SK-N-MC (cell line): Measurements from ENCODE around the gene UQCC2.

Experiments used
- DNase-seq: peaks from one replicate; pipeline ENCODE4 v3.0.0-alpha.2; 2011; ENCODE audit warnings: low read depth, low spot score
- H3K27ac ChIP-seq: fragments of 200-600 bp; sonication (generic); 2 replicates; pipeline ENCODE4 v1.5.1; 2016; ENCODE audit warnings: mixed run types
- H3K36me3 ChIP-seq: fragments of 200-600 bp; sonication (generic); 2 replicates; pipeline ENCODE4 v1.6.1; 2017; ENCODE audit warnings: antibody characterized with exemption, low read length, mixed read lengths; ENCODE audit not compliant: insufficient read depth
- H3K4me3 ChIP-seq: fragments of 200-600 bp; sonication (generic); 2 replicates; pipeline ENCODE4 v1.5.1; 2016
- H3K9ac ChIP-seq: fragments of 200-600 bp; sonication (generic); 2 replicates; pipeline ENCODE4 v1.8.0; 2017; ENCODE audit warnings: mixed run types, mixed read lengths; ENCODE audit not compliant: insufficient read length
- H3K9me3 ChIP-seq: fragments of 200-600 bp; sonication (generic); 2 replicates; pipeline ENCODE4 v1.6.1; 2017; ENCODE audit warnings: low read depth, mild to moderate bottlenecking, antibody characterized with exemption, low read length, moderate library complexity, mixed read lengths
- EZH2 ChIP-seq: fragments of 200-600 bp; sonication (generic); IDR thresholded peaks from one replicate; pipeline ENCODE4 v1.6.1; 2017; ENCODE audit warnings: antibody characterized with exemption
- FOXP2 ChIP-seq: optimal IDR thresholded peaks from 2 replicates; pipeline ENCODE3; 2011; ENCODE audit warnings: mild to moderate bottlenecking, moderate library complexity; ENCODE audit not compliant: insufficient read depth; ENCODE audit errors: extremely low read length, control extremely low read depth
- POLR2AphosphoS5 ChIP-seq: IDR thresholded peaks from 2 replicates; pipeline ENCODE4 v1.6.1; 2012; ENCODE audit warnings: mild to moderate bottlenecking, low read depth, low read length, borderline replicate concordance

Gene UQCC2

GRCh38 chr6:33662318-33662717 is 49.2 kb downstream of the UQCC2 start:
- no peak for TF ChIP-seq POLR2AphosphoS5
- no peak for TF ChIP-seq EZH2
- no peak for TF ChIP-seq FOXP2
- no peaks in the 10 kb centered on the region for H3K9me3 ChIP-seq
- H3K36me3 ChIP-seq = peaks cover 5% of the 10 kb centered on the region; the same call in 1 of the 2 replicates
- H3K27ac ChIP-seq = no peak overlapping the region
- no peak overlapping the region for H3K4me3 ChIP-seq
- H3K9ac ChIP-seq = no peak overlapping the region
- DNase-seq = no peak

- H3K36me3 ChIP-seq = peaks cover 2% of the 10 kb centered on the region; the same call in 1 of the 2 replicates
- DNase-seq = no peak
- H3K4me3 ChIP-seq = no peak overlapping the region
- no peak overlapping the region for H3K9ac ChIP-seq
- H3K27ac ChIP-seq = no peak overlapping the region
- TF ChIP-seq POLR2AphosphoS5 (no peak), FOXP2 (no peak), EZH2 (no peak)
- H3K9me3 ChIP-seq = no peaks in the 10 kb centered on the region
Measured at GRCh38 chr6:33661106-33661838, 50.2 kb downstream of the UQCC2 start.

- H3K27ac ChIP-seq = no peak overlapping the region
- no peak overlapping the region for H3K4me3 ChIP-seq
- H3K36me3 ChIP-seq = peaks cover 2% of the 10 kb centered on the region; the same call in 1 of the 2 replicates
- H3K9me3 ChIP-seq = no peaks in the 10 kb centered on the region
- H3K9ac ChIP-seq = no peak overlapping the region
- DNase-seq = no peak
- no peak for TF ChIP-seq EZH2
- no peak for TF ChIP-seq FOXP2
- TF ChIP-seq POLR2AphosphoS5 = no peak
Measured at GRCh38 chr6:33659986-33660385, 51.5 kb downstream of the UQCC2 start.

GRCh38 chr6:33658982-33659689 is 52.4 kb downstream of the UQCC2 start:
- Histone ChIP-seq H3K27ac (no peak overlapping the region), H3K4me3 (no peak overlapping the region), H3K36me3 (peaks cover 2% of the 10 kb centered on the region; the same call in 1 of the 2 replicates), H3K9ac (no peak overlapping the region), H3K9me3 (no peaks in the 10 kb centered on the region)
- TF ChIP-seq POLR2AphosphoS5 = no peak
- TF ChIP-seq EZH2 = no peak
- TF ChIP-seq FOXP2 = no peak
- no peak for DNase-seq

GRCh38 chr6:33656844-33657243 is 54.7 kb downstream of the UQCC2 start:
- peaks cover 8% of the 10 kb centered on the region for H3K36me3 ChIP-seq
- TF ChIP-seq POLR2AphosphoS5 (no peak), FOXP2 (no peak), EZH2 (no peak)
- H3K9ac ChIP-seq = no peak overlapping the region
- no peaks in the 10 kb centered on the region for H3K9me3 ChIP-seq
- DNase-seq = no peak
- no peak overlapping the region for H3K4me3 ChIP-seq
- no peak overlapping the region for H3K27ac ChIP-seq

DNA sequence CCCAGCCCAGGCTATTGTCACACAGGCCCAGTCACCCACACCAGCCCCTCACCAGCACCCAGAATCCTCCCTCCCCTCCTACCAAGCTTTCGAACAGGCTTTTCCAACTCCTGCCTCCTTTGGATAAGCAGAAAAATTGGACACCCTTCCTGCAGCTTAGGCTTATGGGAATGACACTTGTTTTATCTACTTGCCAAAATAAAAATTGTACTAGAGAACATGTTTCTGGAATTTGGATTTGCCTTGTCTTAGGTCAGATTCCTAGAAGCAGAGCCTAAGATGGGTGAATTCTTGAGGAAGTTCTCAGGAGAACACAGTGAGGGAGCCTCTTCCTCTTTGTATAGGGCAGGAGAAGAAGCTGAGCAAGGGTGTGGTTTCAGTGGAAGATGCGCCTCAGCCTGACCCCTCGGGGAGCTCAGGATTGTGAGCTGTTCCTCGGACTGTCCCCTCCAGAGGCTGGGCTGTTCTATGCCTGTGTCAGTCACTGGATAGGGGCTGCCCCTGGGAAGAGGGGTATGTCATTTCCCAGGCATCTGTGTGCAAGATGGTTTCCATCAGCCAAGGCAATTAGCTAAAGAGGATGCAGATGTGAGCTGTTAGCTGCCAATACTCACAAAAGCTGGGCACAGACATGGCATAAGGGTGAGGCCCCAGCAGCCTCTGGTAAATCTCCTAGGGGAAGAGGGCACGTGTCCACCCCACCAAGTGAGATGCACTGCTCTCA is 56.5 kb downstream of the UQCC2 start:
- Histone ChIP-seq H3K9ac (no peak overlapping the region), H3K27ac (no peak overlapping the region), H3K4me3 (no peak overlapping the region), H3K36me3 (peaks cover 8% of the 10 kb centered on the region), H3K9me3 (no peaks in the 10 kb centered on the region)
- TF ChIP-seq FOXP2 = no peak
- no peak for TF ChIP-seq POLR2AphosphoS5
- TF ChIP-seq EZH2 = no peak
- DNase-seq = no peak

- Histone ChIP-seq H3K9ac (no peak overlapping the region), H3K9me3 (no peaks in the 10 kb centered on the region), H3K27ac (no peak overlapping the region), H3K4me3 (no peak overlapping the region), H3K36me3 (peaks cover 9% of the 10 kb centered on the region)
- TF ChIP-seq POLR2AphosphoS5 (no peak), EZH2 (no peak), FOXP2 (no peak)
- DNase-seq = no peak
Measured at GRCh38 chr6:33652002-33652401, 59.5 kb downstream of the UQCC2 start.

GRCh38 chr6:33651403-33651802 is 60.1 kb downstream of the UQCC2 start:
- Histone ChIP-seq H3K27ac (no peak overlapping the region), H3K9ac (no peak overlapping the region), H3K9me3 (no peaks in the 10 kb centered on the region), H3K36me3 (peaks cover 9% of the 10 kb centered on the region), H3K4me3 (no peak overlapping the region)
- TF ChIP-seq POLR2AphosphoS5 = no peak
- no peak for TF ChIP-seq EZH2
- TF ChIP-seq FOXP2 = no peak
- no peak for DNase-seq
